Skeletal muscle tissue (tissue), 4 donors: Measurements from ENCODE around the gene KIF20B. TPM values are rescaled to one million over a fixed set of nuclear protein-coding genes. Genes with fewer than 3 reads are reported as not detected.

Source experiments
- H3K27ac ChIP-seq: one replicate; pipeline ENCODE4 v1.7.0; 2013; ENCODE audit warnings: mild to moderate bottlenecking, low read depth, low read length, inconsistent platforms
- H3K27me3 ChIP-seq, 3 donors: one replicate each; pipeline ENCODE4 v1.7.0; 2013; ENCODE audit warnings: low read length in 3 of 3; ENCODE audit not compliant: control insufficient read depth in 3 of 3, insufficient read depth in 3 of 3
- H3K36me3 ChIP-seq, 3 donors: one replicate each; pipeline ENCODE4 v1.7.0; 2013; ENCODE audit warnings: low read length in 3 of 3; ENCODE audit not compliant: control insufficient read depth in 3 of 3, insufficient read depth in 3 of 3
- H3K4me1 ChIP-seq, 3 donors: one replicate each; pipeline ENCODE4 v1.7.0; 2013; ENCODE audit warnings: low read length in 3 of 3, mild to moderate bottlenecking in 3 of 3; ENCODE audit not compliant: control insufficient read depth in 3 of 3, insufficient read depth in 3 of 3
- H3K4me3 ChIP-seq, 3 donors: one replicate each; pipeline ENCODE4 v1.7.0; 2013; ENCODE audit warnings: low read length in 3 of 3
- H3K9ac ChIP-seq, 3 donors: one replicate each; pipeline ENCODE4 v1.7.0; 2013; ENCODE audit warnings: low read length in 3 of 3, mild to moderate bottlenecking in 3 of 3, moderate library complexity in 2 of 3, low read depth in 1 of 3
- H3K9me3 ChIP-seq, 3 donors: one replicate each; pipeline ENCODE4 v1.7.0; 2013; ENCODE audit warnings: low read length in 3 of 3; ENCODE audit not compliant: control insufficient read depth in 3 of 3
- total RNA-seq: library from RNA; depleted of rRNA; stranded (reverse); fragments of >200 nt; gene quantifications from one replicate; pipeline ENCODE4 v1.2.3, GENCODE V29; 2014
- donor health status: Osteomylitis.

KIF20B gene
- total RNA-seq, result 4.2 TPM

GRCh38 chr10:89701242-89702120, at the start of gene KIF20B:
Gene KIF20B (plus strand): TSS chr10:89701590. CDS start chr10:89705295, 3,705 bp downstream.
- no peaks in the 10 kb centered on the region for H3K27me3 ChIP-seq
- peak within 1 kb of the TSS; percentile 89 to 92 (median 90) for H3K9ac ChIP-seq
- H3K4me3 ChIP-seq, result peak within 1 kb of the TSS; percentile 97 to 98 (median 97)
- H3K36me3 ChIP-seq, result no peaks in the 10 kb centered on the region
- peaks cover 7 to 12% (median 9%) of the 10 kb centered on the region in 3 donors for H3K4me1 ChIP-seq
- no peaks in the 10 kb centered on the region for H3K9me3 ChIP-seq
- H3K27ac ChIP-seq, result peak within 1 kb of the TSS; percentile 83

- Histone ChIP-seq H3K27me3 (no peaks in the 10 kb centered on the region), H3K9me3 (no peaks in the 10 kb centered on the region), H3K4me3 (no peak overlapping the region)
Measured at GRCh38 chr10:89651916-89652573, 49.3 kb upstream of the KIF20B start.

GRCh38 chr10:89652806-89653370, 48.5 kb upstream of the KIF20B start:
- H3K9me3 ChIP-seq, result no peaks in the 10 kb centered on the region
- H3K4me1 ChIP-seq, result peaks cover 2 to 5% (median 3%) of the 10 kb centered on the region in 3 donors
- no peaks in the 10 kb centered on the region for H3K27me3 ChIP-seq
- H3K9ac ChIP-seq, result no peak overlapping the region
- no peaks in the 10 kb centered on the region for H3K36me3 ChIP-seq
- no peak overlapping the region for H3K4me3 ChIP-seq
- H3K27ac ChIP-seq, result no peak overlapping the region

More at GRCh38 chr10:89651916-89652573, 49.3 kb upstream of the KIF20B start:
- H3K4me1 ChIP-seq, result peaks cover 6 to 12% (median 7%) of the 10 kb centered on the region in 3 donors
- H3K36me3 ChIP-seq, result no peaks in the 10 kb centered on the region
- no peak overlapping the region for H3K9ac ChIP-seq
- no peak overlapping the region for H3K27ac ChIP-seq

- Histone ChIP-seq H3K27me3 (no peaks in the 10 kb centered on the region), H3K27ac (no peak overlapping the region), H3K9me3 (no peaks in the 10 kb centered on the region), H3K4me3 (no peak overlapping the region), H3K36me3 (no peaks in the 10 kb centered on the region), H3K4me1 (no peaks in the 10 kb centered on the region), H3K9ac (no peak overlapping the region)
Measured at GRCh38 chr10:89653410-89653869, 48.0 kb upstream of the KIF20B start.

- Histone ChIP-seq H3K27me3 (no peaks in the 10 kb centered on the region), H3K4me3 (no peak overlapping the region), H3K9ac (no peak overlapping the region), H3K9me3 (no peaks in the 10 kb centered on the region), H3K27ac (no peak overlapping the region), H3K36me3 (no peaks in the 10 kb centered on the region), H3K4me1 (peaks cover 5 to 7% (median 6%) of the 10 kb centered on the region in 3 donors)
Measured at GRCh38 chr10:89655722-89656121, 45.7 kb upstream of the KIF20B start.

- no peak overlapping the region for H3K9ac ChIP-seq
- no peaks in the 10 kb centered on the region for H3K9me3 ChIP-seq
- peaks cover 5 to 7% (median 6%) of the 10 kb centered on the region in 3 donors for H3K4me1 ChIP-seq
- no peak overlapping the region for H3K4me3 ChIP-seq
- H3K36me3 ChIP-seq, result no peaks in the 10 kb centered on the region
- no peaks in the 10 kb centered on the region for H3K27me3 ChIP-seq
- no peak overlapping the region for H3K27ac ChIP-seq
Measured at GRCh38 chr10:89657302-89657701, 44.1 kb upstream of the KIF20B start.

GRCh38 chr10:89659143-89660131, 42.0 kb upstream of the KIF20B start:
- H3K36me3 ChIP-seq, result no peaks in the 10 kb centered on the region

GRCh38 chr10:89662596-89662995, 38.8 kb upstream of the KIF20B start:
- no peaks in the 10 kb centered on the region for H3K9me3 ChIP-seq
- no peak overlapping the region for H3K27ac ChIP-seq
- H3K27me3 ChIP-seq, result no peaks in the 10 kb centered on the region
- H3K4me3 ChIP-seq, result no peak overlapping the region
- peaks cover 7 to 16% (median 11%) of the 10 kb centered on the region in 3 donors for H3K4me1 ChIP-seq
- H3K9ac ChIP-seq, result no peak overlapping the region
- no peaks in the 10 kb centered on the region for H3K36me3 ChIP-seq

More at GRCh38 chr10:89659143-89660131, 42.0 kb upstream of the KIF20B start:
- H3K27ac ChIP-seq, result no peak overlapping the region
- no peak overlapping the region for H3K9ac ChIP-seq
- H3K9me3 ChIP-seq, result no peaks in the 10 kb centered on the region
- H3K4me1 ChIP-seq, result peaks cover 7 to 16% (median 11%) of the 10 kb centered on the region in 3 donors
- no peak overlapping the region for H3K4me3 ChIP-seq
- no peaks in the 10 kb centered on the region for H3K27me3 ChIP-seq

GRCh38 chr10:89663144-89663543, 38.2 kb upstream of the KIF20B start:
- H3K27me3 ChIP-seq, result no peaks in the 10 kb centered on the region
- no peak overlapping the region for H3K9ac ChIP-seq
- H3K4me1 ChIP-seq, result peaks cover 7 to 16% (median 11%) of the 10 kb centered on the region in 3 donors
- H3K36me3 ChIP-seq, result no peaks in the 10 kb centered on the region
- H3K4me3 ChIP-seq, result no peak overlapping the region
- H3K27ac ChIP-seq, result no peak overlapping the region
- H3K9me3 ChIP-seq, result no peaks in the 10 kb centered on the region
